Peyer's patch (tissue), 4 donors: ENCODE measurements around the gene CEP290.

Experiments used
- POLR2A ChIP-seq, 2 donors: fragments of 450-650 bp; IDR thresholded peaks; one replicate each; pipeline ENCODE4 v1.5.1; 2017; ENCODE audit warnings: antibody characterized with exemption in 2 of 2, mild to moderate bottlenecking in 2 of 2, moderate library complexity in 2 of 2
- TF ChIP-seq, protein P1 (sequence below), 6 experiments: fragments of 450-650 bp in 4 of 6; fragments of 200-600 bp in 2 of 6; sonication (generic) in 1 of 6; IDR thresholded peaks; one replicate each; pipeline ENCODE4 v1.5.1; 2017 to 2019; ENCODE audit warnings: antibody characterized with exemption in 6 of 6, mild to moderate bottlenecking in 3 of 6, moderate library complexity in 1 of 6

- TF ChIP-seq, protein P1, sequence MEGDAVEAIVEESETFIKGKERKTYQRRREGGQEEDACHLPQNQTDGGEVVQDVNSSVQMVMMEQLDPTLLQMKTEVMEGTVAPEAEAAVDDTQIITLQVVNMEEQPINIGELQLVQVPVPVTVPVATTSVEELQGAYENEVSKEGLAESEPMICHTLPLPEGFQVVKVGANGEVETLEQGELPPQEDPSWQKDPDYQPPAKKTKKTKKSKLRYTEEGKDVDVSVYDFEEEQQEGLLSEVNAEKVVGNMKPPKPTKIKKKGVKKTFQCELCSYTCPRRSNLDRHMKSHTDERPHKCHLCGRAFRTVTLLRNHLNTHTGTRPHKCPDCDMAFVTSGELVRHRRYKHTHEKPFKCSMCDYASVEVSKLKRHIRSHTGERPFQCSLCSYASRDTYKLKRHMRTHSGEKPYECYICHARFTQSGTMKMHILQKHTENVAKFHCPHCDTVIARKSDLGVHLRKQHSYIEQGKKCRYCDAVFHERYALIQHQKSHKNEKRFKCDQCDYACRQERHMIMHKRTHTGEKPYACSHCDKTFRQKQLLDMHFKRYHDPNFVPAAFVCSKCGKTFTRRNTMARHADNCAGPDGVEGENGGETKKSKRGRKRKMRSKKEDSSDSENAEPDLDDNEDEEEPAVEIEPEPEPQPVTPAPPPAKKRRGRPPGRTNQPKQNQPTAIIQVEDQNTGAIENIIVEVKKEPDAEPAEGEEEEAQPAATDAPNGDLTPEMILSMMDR (IDR thresholded peaks at IDR 0.05), result no peak
- no peak for TF ChIP-seq POLR2A (IDR thresholded peaks at IDR 0.05)
Measured at GRCh38 chr12:88184196-88184595, 42.3 kb upstream of the CEP290 start.
